GM19395 (cell line): Measurements from ENCODE around the gene STIMATE.
A peak's percentile ranks its signal among the peaks of the same experiment; 100 is the strongest.

Source experiments
- ATAC-seq: cut with Tn5 transposase; IDR thresholded peaks from one replicate; pipeline ENCODE4 v1.9.1; 2021; ENCODE audit warnings: mild to moderate bottlenecking, moderate library complexity; ENCODE audit not compliant: unreplicated experiment

The STIMATE gene

GRCh38 chr3:52894756-52895155 lies 2.6 kb downstream of the STIMATE start:
- no peak for ATAC-seq

GRCh38 chr3:52893723-52894122 lies 3.6 kb downstream of the STIMATE start:
- ATAC-seq = no peak

- ATAC-seq = no peak
Measured at GRCh38 chr3:52892625-52893311, 4.6 kb downstream of the STIMATE start.

- no peak for ATAC-seq
Measured at GRCh38 chr3:52892290-52892624, 5.1 kb downstream of the STIMATE start.

- no peak for ATAC-seq
Measured at GRCh38 chr3:52891615-52892081, 5.7 kb downstream of the STIMATE start.

- ATAC-seq = no peak
Measured at GRCh38 chr3:52891164-52891563, 6.2 kb downstream of the STIMATE start.

GRCh38 chr3:52890735-52891134 lies 6.6 kb downstream of the STIMATE start:
- ATAC-seq = no peak

GRCh38 chr3:52889901-52890300 lies 7.4 kb downstream of the STIMATE start:
- no peak for ATAC-seq

GRCh38 chr3:52887166-52887565 lies 10.2 kb downstream of the STIMATE start:
- ATAC-seq = no peak

GRCh38 chr3:52886049-52886730 lies 11.2 kb downstream of the STIMATE start:
- ATAC-seq = no peak

- no peak for ATAC-seq
Measured at GRCh38 chr3:52882377-52882776, 15.0 kb downstream of the STIMATE start.

- no peak for ATAC-seq
Measured at GRCh38 chr3:52881871-52882270, 15.5 kb downstream of the STIMATE start.

- ATAC-seq = peak; percentile 74
Measured at GRCh38 chr3:52880474-52880873, 16.9 kb downstream of the STIMATE start.

GRCh38 chr3:52880047-52880446 lies 17.3 kb downstream of the STIMATE start:
- peak; percentile 14 for ATAC-seq

GRCh38 chr3:52879581-52879980 lies 17.8 kb downstream of the STIMATE start:
- ATAC-seq = no peak

- ATAC-seq = no peak
Measured at GRCh38 chr3:52879090-52879489, 18.3 kb downstream of the STIMATE start.

- ATAC-seq = no peak
Measured at GRCh38 chr3:52877085-52877484, 20.3 kb downstream of the STIMATE start.

- ATAC-seq = no peak
Measured at GRCh38 chr3:52874864-52875587, 22.3 kb downstream of the STIMATE start.

GRCh38 chr3:52874160-52874701 lies 23.1 kb downstream of the STIMATE start:
- ATAC-seq = no peak

- no peak for ATAC-seq
Measured at GRCh38 chr3:52873433-52874159, 23.8 kb downstream of the STIMATE start.

GRCh38 chr3:52872245-52872644 lies 25.1 kb downstream of the STIMATE start:
- ATAC-seq = no peak
